Subcutaneous abdominal adipose tissue (tissue), 5 donors: ENCODE measurements around the gene SLC9A3.
"Not testable (repeated sequence)": the region's sequence is repeated elsewhere in the genome, so short reads cannot be mapped to it uniquely, and the experiment has no call there.

ENCODE experiments used
- H3K27ac ChIP-seq: one replicate; pipeline ENCODE4 v1.7.0; 2013; ENCODE audit warnings: low read depth, mild to moderate bottlenecking, inconsistent platforms, low read length, moderate library complexity
- H3K27me3 ChIP-seq, 5 donors: one replicate each; pipeline ENCODE4 v1.7.0; 2013; ENCODE audit warnings: low read length in 5 of 5, inconsistent platforms in 1 of 5; ENCODE audit not compliant: control insufficient read depth in 5 of 5, insufficient read depth in 4 of 5
- H3K36me3 ChIP-seq, 5 donors: one replicate each; pipeline ENCODE4 v1.7.0; 2013; ENCODE audit warnings: low read length in 5 of 5; ENCODE audit not compliant: control insufficient read depth in 5 of 5, insufficient read depth in 5 of 5
- H3K4me1 ChIP-seq, 5 donors: one replicate each; pipeline ENCODE4 v1.7.0; 2013; ENCODE audit warnings: low read length in 5 of 5, mild to moderate bottlenecking in 3 of 5, moderate library complexity in 1 of 5; ENCODE audit not compliant: control insufficient read depth in 5 of 5, insufficient read depth in 5 of 5
- H3K4me3 ChIP-seq, 5 donors: one replicate each; pipeline ENCODE4 v1.7.0; 2013; ENCODE audit warnings: low read length in 5 of 5, low read depth in 1 of 5
- H3K9ac ChIP-seq, 5 donors: one replicate each; pipeline ENCODE4 v1.7.0; 2013; ENCODE audit warnings: low read length in 5 of 5, mild to moderate bottlenecking in 4 of 5, moderate library complexity in 3 of 5
- H3K9me3 ChIP-seq, 5 donors: one replicate each; pipeline ENCODE4 v1.7.0; 2013; ENCODE audit warnings: low read length in 5 of 5; ENCODE audit not compliant: control insufficient read depth in 5 of 5
- donor health status: healthy.
- donor health status: healthy.
- donor health status: healthy.
- donor health status: healthy.
- donor health status: healthy.

Gene SLC9A3

DNA sequence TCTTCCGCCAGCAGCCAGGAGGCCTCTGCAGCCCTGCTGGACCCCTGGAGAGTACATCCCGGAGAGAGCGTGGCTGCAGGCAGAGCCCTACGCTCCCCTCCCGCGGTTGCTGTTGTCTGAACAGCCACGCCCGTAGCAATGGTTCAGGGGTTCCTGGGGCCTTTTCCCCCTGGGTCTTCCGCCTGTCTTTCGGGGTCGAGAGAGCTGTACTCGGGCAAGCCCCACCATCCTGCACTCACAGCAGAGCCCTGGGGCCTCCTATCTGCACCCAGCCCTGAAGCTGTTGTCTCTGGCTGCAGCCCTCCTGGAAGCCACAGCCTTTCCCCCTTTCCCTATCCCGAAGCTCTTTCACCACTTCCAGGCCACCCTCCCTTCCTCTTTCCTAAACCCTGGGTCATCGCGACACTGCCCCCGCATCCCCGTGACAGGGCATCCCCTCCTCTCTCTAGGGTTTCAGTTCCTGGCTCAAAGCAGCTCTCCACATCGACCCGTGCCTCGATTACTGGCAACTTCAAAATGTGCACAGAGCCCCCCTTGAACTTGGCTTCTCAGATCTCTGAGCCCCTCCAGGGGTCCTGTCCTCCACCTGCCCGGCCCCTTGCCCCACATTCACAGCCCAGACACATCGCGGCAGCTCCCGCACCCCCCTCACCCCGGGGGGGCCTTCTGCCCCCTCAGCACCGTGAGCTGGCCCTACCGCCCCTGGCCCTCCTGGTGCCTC lies 44.0 kb upstream of the SLC9A3 start:
- Histone ChIP-seq H3K4me3 (no peak overlapping the region), H3K36me3 (no peaks in the 10 kb centered on the region), H3K4me1 (peaks cover 0 to 4% (median 0%) of the 10 kb centered on the region in 5 donors), H3K9ac (no peak overlapping the region), H3K27me3 (peaks cover 5 to 44% (median 32%) of the 10 kb centered on the region in 5 donors), H3K9me3 (peaks cover 0 to 6% (median 0%) of the 10 kb centered on the region in 5 donors), H3K27ac (no peak overlapping the region)

GRCh38 chr5:567664-568060 lies 43.4 kb upstream of the SLC9A3 start:
- H3K27ac ChIP-seq: no peak overlapping the region
- H3K36me3 ChIP-seq: no peaks in the 10 kb centered on the region
- peaks cover 0 to 4% (median 0%) of the 10 kb centered on the region in 5 donors for H3K4me1 ChIP-seq
- peaks cover 0 to 6% (median 0%) of the 10 kb centered on the region in 5 donors for H3K9me3 ChIP-seq
- no peak overlapping the region for H3K9ac ChIP-seq
- H3K27me3 ChIP-seq: peaks cover 5 to 44% (median 32%) of the 10 kb centered on the region in 5 donors
- H3K4me3 ChIP-seq: no peak overlapping the region

DNA sequence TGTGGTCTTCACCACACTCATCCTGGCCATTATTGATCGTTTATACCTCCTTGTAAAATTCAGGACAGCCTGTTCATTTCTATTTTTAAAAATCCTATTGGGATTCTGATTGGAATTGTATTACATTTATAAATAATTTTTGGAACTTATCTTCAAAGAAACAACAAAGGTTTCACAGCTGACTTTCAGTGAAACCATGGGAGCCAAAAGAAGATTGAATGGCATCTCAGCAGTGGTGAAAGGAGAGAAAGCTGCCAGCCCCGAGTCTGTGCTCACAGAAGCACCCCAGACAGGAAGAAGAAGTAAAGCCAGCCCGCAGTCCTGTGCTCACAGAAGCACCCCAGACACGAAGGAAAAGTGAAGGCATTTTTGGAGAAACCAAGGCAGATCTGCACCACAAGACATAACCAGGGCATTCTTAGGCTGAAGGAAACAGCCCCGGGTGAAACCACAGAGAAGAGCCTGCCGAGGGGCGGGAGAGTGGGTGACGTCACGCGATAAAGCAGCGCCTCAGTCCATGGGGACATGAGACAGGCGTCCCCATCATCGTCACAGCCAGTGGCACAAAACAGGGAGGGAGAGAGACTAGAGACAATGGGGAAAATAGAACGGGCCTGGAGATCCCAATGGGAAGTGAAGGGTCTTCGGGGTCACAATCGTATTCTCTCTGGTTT lies 42.5 kb upstream of the SLC9A3 start:
- H3K4me1 ChIP-seq: peaks cover 0 to 4% (median 0%) of the 10 kb centered on the region in 5 donors
- no peak overlapping the region for H3K27ac ChIP-seq
- H3K9me3 ChIP-seq: peaks cover 0 to 6% (median 0%) of the 10 kb centered on the region in 5 donors
- H3K4me3 ChIP-seq: no peak overlapping the region
- no peak overlapping the region for H3K9ac ChIP-seq
- H3K36me3 ChIP-seq: no peaks in the 10 kb centered on the region
- H3K27me3 ChIP-seq: peaks cover 5 to 42% (median 30%) of the 10 kb centered on the region in 5 donors

- H3K9ac ChIP-seq: no peak overlapping the region
Measured at GRCh38 chr5:565782-566440, 41.7 kb upstream of the SLC9A3 start.

DNA sequence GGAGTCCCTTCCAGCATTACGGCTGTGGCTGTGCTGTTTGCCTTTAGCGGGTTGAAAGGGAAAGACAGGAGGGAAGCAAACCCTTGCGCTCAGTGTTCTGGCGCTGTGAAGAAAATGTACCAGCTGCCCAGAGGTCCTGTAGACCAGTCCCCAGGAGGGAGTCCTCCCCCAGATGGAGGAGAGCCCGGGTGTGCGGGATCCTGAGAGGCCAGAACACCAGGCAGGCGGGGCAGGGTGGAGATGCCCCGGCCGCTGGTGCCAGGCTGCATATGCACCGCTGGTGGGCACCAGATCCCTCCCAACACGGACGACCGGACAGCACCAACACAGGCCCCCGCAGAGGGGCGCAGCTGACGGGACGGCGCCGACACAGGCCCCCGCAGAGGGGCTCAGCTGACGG lies 37.2 kb upstream of the SLC9A3 start:
- H3K27ac ChIP-seq: no peak overlapping the region
- H3K36me3 ChIP-seq: no peaks in the 10 kb centered on the region
- H3K4me3 ChIP-seq: no peak overlapping the region
- H3K27me3 ChIP-seq: peaks cover 4 to 24% (median 9%) of the 10 kb centered on the region in 5 donors
- no peaks in the 10 kb centered on the region for H3K9me3 ChIP-seq
- no peak overlapping the region for H3K9ac ChIP-seq
- H3K4me1 ChIP-seq: peaks cover 0 to 13% (median 9%) of the 10 kb centered on the region in 5 donors

More at GRCh38 chr5:565782-566440, 41.7 kb upstream of the SLC9A3 start:
- peaks cover 5 to 44% (median 35%) of the 10 kb centered on the region in 5 donors for H3K27me3 ChIP-seq
- H3K4me1 ChIP-seq: peaks cover 0 to 4% (median 0%) of the 10 kb centered on the region in 5 donors
- no peaks in the 10 kb centered on the region for H3K36me3 ChIP-seq
- H3K4me3 ChIP-seq: no peak overlapping the region
- H3K27ac ChIP-seq: no peak overlapping the region
- H3K9me3 ChIP-seq: peaks cover 0 to 6% (median 0%) of the 10 kb centered on the region in 5 donors

DNA sequence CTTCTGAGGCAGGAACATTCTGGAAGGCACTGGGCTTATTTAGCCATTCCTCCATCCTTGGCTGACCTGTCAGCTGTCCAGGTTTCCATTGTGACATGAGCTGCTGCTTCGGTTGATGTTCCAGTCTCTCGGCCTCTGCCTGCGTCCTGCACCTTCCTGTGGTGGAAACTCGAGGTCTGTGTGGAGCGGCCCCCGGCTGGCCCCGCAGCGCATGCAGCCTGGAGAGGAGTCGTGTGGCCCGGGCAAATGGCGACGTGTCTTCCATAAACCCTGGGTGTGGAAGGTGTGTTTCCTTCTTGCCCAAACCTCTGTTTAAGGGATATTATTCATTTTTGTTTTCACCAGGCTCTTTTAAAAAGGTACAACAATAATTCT lies 36.5 kb upstream of the SLC9A3 start:
- H3K9me3 ChIP-seq: no peaks in the 10 kb centered on the region
- H3K27me3 ChIP-seq: peaks cover 1 to 22% (median 7%) of the 10 kb centered on the region in 5 donors
- H3K4me3 ChIP-seq: no peak overlapping the region
- H3K27ac ChIP-seq: no peak overlapping the region
- H3K36me3 ChIP-seq: no peaks in the 10 kb centered on the region
- H3K4me1 ChIP-seq: peaks cover 0 to 13% (median 10%) of the 10 kb centered on the region in 5 donors
- H3K9ac ChIP-seq: no peak overlapping the region

GRCh38 chr5:558871-559503 lies 34.7 kb upstream of the SLC9A3 start:
- Histone ChIP-seq H3K36me3 (no peaks in the 10 kb centered on the region), H3K4me3 (no peak overlapping the region), H3K27me3 (peaks cover 0 to 19% (median 5%) of the 10 kb centered on the region in 5 donors), H3K4me1 (peaks cover 0 to 13% (median 9%) of the 10 kb centered on the region in 5 donors), H3K9me3 (no peaks in the 10 kb centered on the region), H3K9ac (no peak overlapping the region), H3K27ac (no peak overlapping the region)

- no peaks in the 10 kb centered on the region for H3K9me3 ChIP-seq
- no peak overlapping the region for H3K9ac ChIP-seq
- peaks cover 0 to 19% (median 5%) of the 10 kb centered on the region in 5 donors for H3K27me3 ChIP-seq
- no peak overlapping the region for H3K4me3 ChIP-seq
- peaks cover 0 to 13% (median 9%) of the 10 kb centered on the region in 5 donors for H3K4me1 ChIP-seq
- no peaks in the 10 kb centered on the region for H3K36me3 ChIP-seq
- no peak overlapping the region for H3K27ac ChIP-seq
Measured at GRCh38 chr5:558326-558725, 34.1 kb upstream of the SLC9A3 start.

- Histone ChIP-seq H3K4me1 (peaks cover 0 to 13% (median 9%) of the 10 kb centered on the region in 5 donors), H3K27me3 (peaks cover 0 to 19% (median 5%) of the 10 kb centered on the region in 5 donors)
- H3K27ac ChIP-seq, H3K4me3 ChIP-seq, H3K9ac ChIP-seq, H3K36me3 ChIP-seq, H3K9me3 ChIP-seq: not testable (repeated sequence)
Measured at GRCh38 chr5:557917-558316, 33.7 kb upstream of the SLC9A3 start.
